ENCODE data around the gene DGKG. TPM values are rescaled to one million over a fixed set of nuclear protein-coding genes. Genes with fewer than 3 reads are reported as not detected.

The DGKG gene
- total and polyA plus RNA-seq, 7 donors = 0.60 to 30.7 (median 6.1) TPM

DNA sequence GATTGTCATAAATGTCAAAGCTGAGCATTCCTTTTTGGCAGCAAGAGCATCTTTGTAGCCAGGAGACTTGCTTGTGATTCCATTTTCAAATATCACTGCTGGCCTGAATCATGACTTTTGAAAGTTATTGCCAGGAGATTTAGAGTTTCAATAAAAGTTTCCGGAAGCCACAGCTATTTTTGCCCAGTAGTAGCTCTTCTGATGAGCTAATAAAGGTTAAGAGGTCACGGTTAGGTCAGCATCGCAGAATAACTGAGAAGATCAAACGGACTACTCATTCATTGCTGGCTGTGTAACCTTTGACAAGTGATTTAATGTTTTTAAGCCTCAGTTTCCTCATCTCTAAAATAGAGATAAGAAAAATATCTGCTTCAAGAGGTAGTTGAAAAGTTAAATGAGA lies 148.1 kb downstream of the DGKG start:
- Histone ChIP-seq H3K9me3 (no peaks in the 10 kb centered on the region), H3K4me1 (peaks cover 0 to 33% (median 21%) of the 10 kb centered on the region in 4 donors), H3K27ac (no peak overlapping the region), H3K36me3 (no peaks in the 10 kb centered on the region), H3K4me3 (no peak overlapping the region), H3K27me3 (no peaks in the 10 kb centered on the region)
- DNase-seq = no peak
- 73 to 76% methylated on average over 4 of the region's 4 CpGs for WGBS, 2 donors
- TF ChIP-seq POLR2A (IDR thresholded peaks at IDR 0.05) = no peak
- no peak for TF ChIP-seq POLR2AphosphoS5 (IDR thresholded peaks at IDR 0.05)
- intact Hi-C loops (cut with DNase I) = no loop called here

DNA sequence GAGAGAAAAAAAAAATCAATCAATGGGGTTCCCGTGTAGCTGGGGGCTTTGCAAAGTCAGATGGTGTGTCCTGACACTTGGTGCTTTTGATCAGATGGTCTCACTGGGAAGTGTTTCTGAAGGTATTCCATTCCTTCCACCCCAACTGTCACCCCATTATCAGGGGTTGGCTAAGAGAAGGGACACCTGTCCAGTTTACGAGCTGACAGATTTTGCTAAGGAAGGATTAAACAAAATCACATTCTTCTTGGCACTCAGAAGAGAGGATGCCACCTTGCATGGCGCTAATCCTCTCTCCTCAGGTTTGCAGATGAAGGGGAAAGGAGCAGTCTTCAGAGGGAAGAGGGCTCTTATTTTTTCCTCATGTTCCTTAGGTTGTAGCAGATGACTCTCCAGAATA lies 149.4 kb downstream of the DGKG start:
- no peak overlapping the region for H3K27ac ChIP-seq
- intact Hi-C loops (cut with DNase I) = no loop called here
- DNase-seq = no peak
- H3K4me1 ChIP-seq = peaks cover 0 to 33% (median 21%) of the 10 kb centered on the region in 4 donors
- no peaks in the 10 kb centered on the region for H3K9me3 ChIP-seq
- no peaks in the 10 kb centered on the region for H3K36me3 ChIP-seq
- 89 to 93% methylated on average over 3 of the region's 3 CpGs for WGBS, 2 donors
- H3K4me3 ChIP-seq = no peak overlapping the region
- TF ChIP-seq, protein P1, sequence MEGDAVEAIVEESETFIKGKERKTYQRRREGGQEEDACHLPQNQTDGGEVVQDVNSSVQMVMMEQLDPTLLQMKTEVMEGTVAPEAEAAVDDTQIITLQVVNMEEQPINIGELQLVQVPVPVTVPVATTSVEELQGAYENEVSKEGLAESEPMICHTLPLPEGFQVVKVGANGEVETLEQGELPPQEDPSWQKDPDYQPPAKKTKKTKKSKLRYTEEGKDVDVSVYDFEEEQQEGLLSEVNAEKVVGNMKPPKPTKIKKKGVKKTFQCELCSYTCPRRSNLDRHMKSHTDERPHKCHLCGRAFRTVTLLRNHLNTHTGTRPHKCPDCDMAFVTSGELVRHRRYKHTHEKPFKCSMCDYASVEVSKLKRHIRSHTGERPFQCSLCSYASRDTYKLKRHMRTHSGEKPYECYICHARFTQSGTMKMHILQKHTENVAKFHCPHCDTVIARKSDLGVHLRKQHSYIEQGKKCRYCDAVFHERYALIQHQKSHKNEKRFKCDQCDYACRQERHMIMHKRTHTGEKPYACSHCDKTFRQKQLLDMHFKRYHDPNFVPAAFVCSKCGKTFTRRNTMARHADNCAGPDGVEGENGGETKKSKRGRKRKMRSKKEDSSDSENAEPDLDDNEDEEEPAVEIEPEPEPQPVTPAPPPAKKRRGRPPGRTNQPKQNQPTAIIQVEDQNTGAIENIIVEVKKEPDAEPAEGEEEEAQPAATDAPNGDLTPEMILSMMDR (IDR thresholded peaks at IDR 0.05) = no peak
- TF ChIP-seq EP300 (IDR thresholded peaks at IDR 0.05) (no peak), POLR2AphosphoS5 (IDR thresholded peaks at IDR 0.05) (no peak), POLR2A (IDR thresholded peaks at IDR 0.05) (no peak)
- no peaks in the 10 kb centered on the region for H3K27me3 ChIP-seq

DNA sequence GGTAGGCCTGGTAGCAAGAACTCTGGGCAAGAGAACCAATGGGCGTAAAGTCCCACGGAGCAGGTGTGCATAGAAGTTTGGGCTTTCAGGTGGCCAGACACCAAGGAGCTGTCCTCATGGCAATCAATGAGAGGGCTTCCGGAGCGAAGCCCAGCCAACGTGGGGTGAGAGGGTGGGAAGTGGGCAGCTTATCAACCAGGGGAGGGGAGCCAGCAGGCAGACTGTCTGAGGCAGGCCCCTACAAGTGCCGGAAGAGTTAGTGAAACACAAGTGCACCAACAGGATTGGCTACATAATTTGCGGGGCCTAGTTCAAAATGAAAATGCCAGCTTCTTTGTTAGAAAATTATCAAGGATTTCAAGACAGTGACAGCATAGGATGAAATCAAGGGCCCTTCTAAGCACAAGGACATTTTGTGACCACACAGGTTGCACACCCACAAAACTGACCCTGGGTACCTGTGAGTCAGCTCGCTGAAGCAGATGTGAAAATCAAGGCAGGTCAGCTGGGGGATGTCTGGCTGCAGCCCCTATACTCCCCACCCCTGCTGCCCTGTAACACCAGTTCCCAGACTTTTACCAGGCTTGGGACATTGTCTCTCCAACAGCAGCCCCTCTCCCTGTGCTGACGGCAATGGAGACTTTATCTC lies 151.1 kb downstream of the DGKG start:
- H3K36me3 ChIP-seq = no peaks in the 10 kb centered on the region
- no peak overlapping the region for H3K4me3 ChIP-seq
- DNase-seq = no peak
- H3K4me1 ChIP-seq = peaks cover 0 to 33% (median 21%) of the 10 kb centered on the region in 4 donors
- intact Hi-C loops (cut with DNase I) = no loop called here
- TF ChIP-seq POLR2AphosphoS5 (IDR thresholded peaks at IDR 0.05) = no peak
- TF ChIP-seq, protein P1 (IDR thresholded peaks at IDR 0.05) = no peak
- TF ChIP-seq EP300 (IDR thresholded peaks at IDR 0.05) = no peak
- TF ChIP-seq POLR2A (IDR thresholded peaks at IDR 0.05) = no peak
- H3K27me3 ChIP-seq = no peaks in the 10 kb centered on the region
- peak overlapping the region in 3 of 4 donors; percentile 52 to 69 (median 63) for H3K27ac ChIP-seq
- no peaks in the 10 kb centered on the region for H3K9me3 ChIP-seq
- 94 to 95% methylated on average over 9 of the region's 9 CpGs for WGBS, 2 donors

DNA sequence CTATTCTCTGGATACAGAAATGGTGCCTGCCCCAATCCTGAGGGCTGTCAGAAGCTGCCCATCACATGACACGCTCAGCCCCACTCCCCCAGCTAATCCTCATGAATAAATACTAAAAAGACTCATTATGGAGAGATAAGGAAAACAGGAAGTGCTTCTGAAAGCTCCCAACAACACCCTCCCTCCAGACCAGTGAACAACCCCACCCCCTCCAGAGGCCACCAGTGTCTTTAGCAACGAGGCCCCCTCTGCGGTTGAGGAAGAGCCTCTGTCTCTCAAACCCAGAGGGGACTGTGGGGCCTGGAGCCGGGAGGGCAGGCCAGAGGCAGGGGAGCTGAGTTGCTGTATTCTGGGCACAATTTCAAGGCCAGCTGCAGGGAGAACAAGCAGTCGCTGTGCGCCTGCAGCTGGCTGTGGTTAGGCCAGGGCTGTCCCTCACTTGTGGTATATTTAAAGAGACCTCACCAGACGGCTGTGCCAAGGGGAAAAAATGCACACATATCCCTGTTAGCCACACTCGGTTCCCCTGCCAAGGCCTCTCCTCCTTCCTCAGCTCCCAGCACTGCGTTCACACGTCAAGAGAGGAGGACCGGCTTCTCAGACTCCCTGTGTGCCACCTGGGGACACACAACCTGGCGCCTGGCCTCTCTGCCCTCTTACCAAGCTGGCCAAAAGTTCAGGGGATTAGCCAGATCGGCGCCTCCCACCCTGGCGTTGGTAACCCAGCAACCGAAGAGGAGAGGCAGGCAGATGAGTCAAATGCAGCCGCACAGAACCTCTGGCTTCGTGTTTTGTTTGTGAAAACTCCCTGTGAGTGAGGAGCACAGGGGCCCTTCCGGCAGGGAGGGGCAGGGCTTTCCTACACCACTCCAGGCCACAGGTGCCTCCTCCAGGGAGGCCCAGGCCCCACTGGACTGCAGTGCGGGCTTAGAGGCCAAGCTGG lies 152.0 kb downstream of the DGKG start:
- Histone ChIP-seq H3K9me3 (no peaks in the 10 kb centered on the region), H3K4me3 (no peak overlapping the region), H3K4me1 (peaks cover 0 to 33% (median 21%) of the 10 kb centered on the region in 4 donors), H3K27me3 (no peaks in the 10 kb centered on the region), H3K36me3 (no peaks in the 10 kb centered on the region), H3K27ac (peak overlapping the region; percentile 39 to 69 (median 58))
- intact Hi-C loops (cut with DNase I) = no loop called here
- WGBS, 2 donors = 26 to 28% methylated on average over 20 of the region's 20 CpGs
- peak; percentile 70 for DNase-seq
- TF ChIP-seq POLR2AphosphoS5 (IDR thresholded peaks at IDR 0.05) (no peak), POLR2A (IDR thresholded peaks at IDR 0.05) (no peak), EP300 (IDR thresholded peaks at IDR 0.05) (no peak)
- TF ChIP-seq, protein P1 (IDR thresholded peaks at IDR 0.05) = no peak
